GM19455 (cell line): ENCODE data around the gene DPEP3.

Experiments used
- ATAC-seq: cut with Tn5 transposase; IDR thresholded peaks from one replicate; pipeline ENCODE4 v1.9.1; 2021; ENCODE audit not compliant: unreplicated experiment

The DPEP3 gene

GRCh38 chr16:67931712-67932461 is 48.4 kb downstream of the DPEP3 start, which contains the start of gene CTRL:
Gene CTRL, minus strand, starts transcription at chr16:67931862. Its CDS starts 10 bp downstream, at chr16:67931852.
- no peak for ATAC-seq

- ATAC-seq = no peak
Observed at GRCh38 chr16:67930678-67931211, 49.6 kb downstream of the DPEP3 start.

GRCh38 chr16:67930191-67930590 is 50.1 kb downstream of the DPEP3 start:
- no peak for ATAC-seq

GRCh38 chr16:67928561-67929364 is 51.5 kb downstream of the DPEP3 start:
- no peak for ATAC-seq

GRCh38 chr16:67928147-67928546 is 52.2 kb downstream of the DPEP3 start:
- ATAC-seq = no peak

- ATAC-seq = no peak
Observed at GRCh38 chr16:67927131-67927941, 53.0 kb downstream of the DPEP3 start.

- no peak for ATAC-seq
Observed at GRCh38 chr16:67926181-67926750, 54.0 kb downstream of the DPEP3 start.
